Activated naive CD8-positive, alpha-beta T cell treated with anti-CD3 and anti-CD28 coated beads, Interleukin-2, amount 10 ng/mL, durations not matched to agents 7 days and 5 days (primary cell): ENCODE measurements around the gene PADI6. TPM values are rescaled to one million over a fixed set of nuclear protein-coding genes. Genes with fewer than 3 reads are reported as not detected.
A peak's percentile ranks its signal among the peaks of the same experiment; 100 is the strongest.
"Not testable (repeated sequence)": the region's sequence is repeated elsewhere in the genome, so short reads cannot be mapped to it uniquely, and the experiment has no call there.

Experiments
- ATAC-seq: fragments of 150-1000 bp; cut with Tn5 transposase; one replicate; pipeline ENCODE4 v1.10.0; 2021; ENCODE audit warnings: low read depth, moderate library complexity
- POLR2A ChIA-PET: fragments of 350-600 bp; sonication (Branson Sonifier 250); formaldehyde crosslinking; loops from one replicate; lab custom pipeline; 2021; ENCODE audit warnings: antibody characterized with exemption; lab: Charles Lee
- DNase-seq: peaks from one replicate; pipeline ENCODE4 v3.0.0; 2021
- H3K27ac Mint-ChIP-seq: one replicate; pipeline ENCODE4 v1.8.0; 2022; ENCODE audit warnings: mild to moderate bottlenecking, mixed read lengths
- H3K27me3 Mint-ChIP-seq: one replicate; pipeline ENCODE4 v1.8.0; 2022; ENCODE audit warnings: mild to moderate bottlenecking, moderate library complexity, mixed read lengths
- H3K36me3 Mint-ChIP-seq: one replicate; pipeline ENCODE4 v1.8.0; 2021; ENCODE audit warnings: mild to moderate bottlenecking, mixed read lengths
- H3K4me1 Mint-ChIP-seq: one replicate; pipeline ENCODE4 v1.8.0; 2021; ENCODE audit warnings: mixed read lengths
- H3K4me3 Mint-ChIP-seq: one replicate; pipeline ENCODE4 v1.8.0; 2022; ENCODE audit warnings: mild to moderate bottlenecking, moderate library complexity, mixed read lengths
- H3K9me3 Mint-ChIP-seq: one replicate; pipeline ENCODE4 v1.8.0; 2021; ENCODE audit warnings: mixed read lengths
- total RNA-seq, 2 experiments: library from RNA; stranded (reverse); gene quantifications; one replicate each; pipeline ENCODE4 v1.2.3, GENCODE V29; 2021

The PADI6 gene
- total RNA-seq, 2 experiments from 2014 or later, result not detected

DNA sequence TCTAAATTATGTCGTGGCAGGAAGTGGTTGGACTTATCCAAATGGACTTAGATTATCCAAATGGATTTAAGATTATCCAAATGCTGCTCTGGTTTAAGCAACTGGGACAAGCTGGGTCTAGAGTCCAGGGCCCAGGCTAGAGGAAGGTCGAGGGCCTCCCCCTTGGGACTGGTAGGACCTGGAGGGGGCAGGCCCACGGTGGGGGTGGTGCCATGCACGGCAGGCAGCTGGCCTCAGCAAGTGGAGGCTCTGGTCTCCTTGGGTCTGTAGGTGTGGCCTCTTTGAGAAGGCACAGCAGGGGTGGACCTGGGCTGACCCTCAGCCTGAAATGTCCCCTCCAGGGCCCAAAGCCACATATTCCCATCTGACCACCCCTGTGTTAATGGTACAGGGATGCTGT lies 29.8 kb downstream of the PADI6 start:
- H3K4me3 Mint-ChIP-seq, result no peak overlapping the region
- POLR2A ChIA-PET, result no interaction called here
- peaks cover 1% of the 10 kb centered on the region for H3K36me3 Mint-ChIP-seq
- no peaks in the 10 kb centered on the region for H3K4me1 Mint-ChIP-seq
- DNase-seq (no peak), ATAC-seq (no peak)
- H3K27me3 Mint-ChIP-seq, result no peaks in the 10 kb centered on the region
- H3K9me3 Mint-ChIP-seq, result no peaks in the 10 kb centered on the region
- H3K27ac Mint-ChIP-seq, result no peak overlapping the region

DNA sequence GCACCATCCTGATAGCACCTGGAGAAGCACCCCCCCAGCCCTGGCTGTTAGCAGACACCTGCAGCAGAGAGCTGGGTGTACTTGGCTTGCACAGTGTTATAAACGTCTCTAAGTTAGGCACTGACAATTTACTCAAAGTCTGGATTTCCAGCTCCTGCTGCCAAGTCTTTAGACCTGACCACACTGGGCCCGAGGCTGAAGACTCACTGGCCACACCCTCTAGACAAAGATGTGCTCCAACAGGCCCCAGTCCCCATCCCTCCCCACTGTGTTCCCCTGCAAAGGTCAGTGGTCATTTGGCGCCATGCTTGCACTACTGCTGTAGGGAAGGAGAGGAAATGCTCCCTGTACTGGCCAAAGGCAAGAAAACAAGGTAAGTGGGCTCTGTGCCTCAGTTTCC lies 31.1 kb downstream of the PADI6 start:
- no peak for ATAC-seq
- DNase-seq, result no peak
- Mint-ChIP-seq H3K4me3 (no peak overlapping the region), H3K27ac (no peak overlapping the region), H3K27me3 (no peaks in the 10 kb centered on the region), H3K9me3 (no peaks in the 10 kb centered on the region), H3K4me1 (no peaks in the 10 kb centered on the region), H3K36me3 (peaks cover 5% of the 10 kb centered on the region)
- POLR2A ChIA-PET, result no interaction called here

DNA sequence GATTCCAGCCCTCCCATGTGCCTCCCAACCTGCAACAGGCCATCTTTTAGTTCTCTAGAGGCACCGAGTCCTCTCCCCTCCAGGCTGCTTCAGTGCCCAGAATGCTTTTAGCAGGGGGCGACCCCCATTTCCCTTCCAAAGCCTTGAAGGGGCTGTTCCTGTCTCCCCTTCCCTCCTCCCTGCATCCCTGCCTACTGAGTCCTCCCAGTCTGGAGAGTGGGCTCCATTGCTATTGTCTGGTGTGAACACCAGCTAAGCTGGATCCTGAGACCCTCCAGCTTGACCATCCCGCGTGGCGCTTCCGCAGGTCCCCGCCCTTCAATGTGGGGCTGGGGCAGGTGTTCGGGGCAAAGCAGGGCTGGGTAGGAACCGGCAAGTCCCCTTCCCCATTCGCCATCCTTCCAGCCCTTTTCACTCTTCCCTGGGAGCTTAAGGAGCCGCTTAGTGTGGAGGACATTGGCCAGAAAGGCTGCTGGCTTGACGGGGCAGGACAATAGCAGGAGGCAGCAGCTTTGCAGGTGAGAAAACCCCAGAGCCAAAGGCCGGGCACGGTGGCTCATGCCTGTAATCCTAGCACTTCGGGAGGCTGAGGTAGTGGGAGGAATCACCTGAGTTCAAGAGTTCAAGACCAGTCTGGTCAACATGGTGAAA lies 32.2 kb downstream of the PADI6 start:
- POLR2A ChIA-PET, result interaction anchor here (0.6 kb wide), 1 partner anchor 139 kb away, joined by 4 read pairs; no protein-coding TSS in a partner anchor
- H3K27me3 Mint-ChIP-seq, result no peaks in the 10 kb centered on the region
- no peak overlapping the region for H3K4me3 Mint-ChIP-seq
- H3K36me3 Mint-ChIP-seq, result peaks cover 14% of the 10 kb centered on the region
- DNase-seq (no peak), ATAC-seq (no peak)
- no peak overlapping the region for H3K27ac Mint-ChIP-seq
- no peaks in the 10 kb centered on the region for H3K4me1 Mint-ChIP-seq
- H3K9me3 Mint-ChIP-seq, result no peaks in the 10 kb centered on the region

DNA sequence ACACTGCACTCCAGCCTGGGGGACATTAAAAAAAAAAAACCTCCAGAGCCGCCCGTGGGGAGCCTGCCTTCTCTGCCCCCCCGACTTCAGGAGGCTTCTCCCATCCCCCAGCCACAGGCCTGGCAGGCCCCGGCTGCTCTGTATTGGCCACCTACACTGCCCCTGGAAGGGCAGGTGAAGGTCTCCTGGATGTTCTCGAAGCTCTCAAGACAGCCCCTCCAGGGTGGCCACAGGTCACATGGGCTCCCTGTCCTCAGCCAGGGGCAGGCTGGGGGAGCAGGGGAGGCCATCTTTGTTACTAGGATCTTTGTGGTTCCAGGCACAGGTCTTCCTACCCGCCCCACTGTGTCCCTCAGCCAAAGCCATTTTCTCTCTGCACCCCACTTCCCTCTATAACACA lies 32.8 kb downstream of the PADI6 start:
- Mint-ChIP-seq H3K27me3 (no peaks in the 10 kb centered on the region), H3K27ac (no peak overlapping the region), H3K4me3 (no peak overlapping the region), H3K36me3 (peaks cover 17% of the 10 kb centered on the region), H3K4me1 (no peaks in the 10 kb centered on the region), H3K9me3 (no peaks in the 10 kb centered on the region)
- DNase-seq, result no peak
- ATAC-seq, result no peak
- POLR2A ChIA-PET, result interaction anchor here (0.6 kb wide), 1 partner anchor 45 kb away, joined by 3 read pairs; no protein-coding TSS in a partner anchor

DNA sequence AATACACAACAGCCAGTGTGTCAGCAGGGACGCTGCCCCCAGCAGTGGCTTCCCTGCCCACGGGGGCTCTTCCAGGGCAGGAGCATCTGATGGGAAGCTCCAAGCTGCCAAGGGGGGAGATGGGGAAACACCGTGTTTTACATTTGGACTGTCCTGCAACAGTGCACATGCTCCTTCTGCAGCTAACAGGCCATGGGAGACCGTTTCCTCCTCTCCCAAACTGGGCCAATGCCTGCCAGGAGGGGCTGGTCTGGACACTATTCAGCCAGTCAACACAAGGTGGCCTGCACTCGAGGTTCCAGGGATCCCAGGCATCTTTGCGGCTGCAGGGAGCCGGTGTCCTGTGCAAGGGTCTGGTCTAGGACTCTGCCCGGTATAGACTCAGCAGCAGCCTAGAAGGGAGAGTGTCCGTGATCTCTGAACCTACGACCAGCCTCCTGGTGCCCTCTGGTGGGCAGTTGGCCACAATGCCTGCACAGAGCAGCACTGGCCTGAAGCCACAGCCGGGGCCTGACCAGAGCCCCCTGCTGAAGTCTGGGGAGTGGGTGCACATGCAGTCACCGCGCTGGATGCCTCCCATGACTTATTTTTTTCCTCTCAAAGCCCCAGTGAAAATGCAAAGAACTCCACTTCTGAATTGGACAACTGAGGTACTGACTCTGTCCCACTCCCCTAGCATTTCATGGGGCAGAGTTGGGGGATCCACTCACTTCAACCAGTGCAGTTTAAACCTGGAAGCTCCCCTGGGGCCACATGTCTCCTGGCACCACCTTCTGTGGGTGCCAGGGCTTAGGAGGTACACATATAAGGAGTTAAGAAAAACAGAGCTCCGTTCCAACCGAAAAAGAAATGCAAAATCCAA lies 34.1 kb downstream of the PADI6 start:
- Mint-ChIP-seq H3K4me1 (no peaks in the 10 kb centered on the region), H3K27ac (no peak overlapping the region), H3K9me3 (no peaks in the 10 kb centered on the region), H3K27me3 (no peaks in the 10 kb centered on the region), H3K4me3 (no peak overlapping the region), H3K36me3 (peaks cover 20% of the 10 kb centered on the region)
- POLR2A ChIA-PET, result no interaction called here
- peak; percentile 61 for DNase-seq
- peak; percentile 72 for ATAC-seq

DNA sequence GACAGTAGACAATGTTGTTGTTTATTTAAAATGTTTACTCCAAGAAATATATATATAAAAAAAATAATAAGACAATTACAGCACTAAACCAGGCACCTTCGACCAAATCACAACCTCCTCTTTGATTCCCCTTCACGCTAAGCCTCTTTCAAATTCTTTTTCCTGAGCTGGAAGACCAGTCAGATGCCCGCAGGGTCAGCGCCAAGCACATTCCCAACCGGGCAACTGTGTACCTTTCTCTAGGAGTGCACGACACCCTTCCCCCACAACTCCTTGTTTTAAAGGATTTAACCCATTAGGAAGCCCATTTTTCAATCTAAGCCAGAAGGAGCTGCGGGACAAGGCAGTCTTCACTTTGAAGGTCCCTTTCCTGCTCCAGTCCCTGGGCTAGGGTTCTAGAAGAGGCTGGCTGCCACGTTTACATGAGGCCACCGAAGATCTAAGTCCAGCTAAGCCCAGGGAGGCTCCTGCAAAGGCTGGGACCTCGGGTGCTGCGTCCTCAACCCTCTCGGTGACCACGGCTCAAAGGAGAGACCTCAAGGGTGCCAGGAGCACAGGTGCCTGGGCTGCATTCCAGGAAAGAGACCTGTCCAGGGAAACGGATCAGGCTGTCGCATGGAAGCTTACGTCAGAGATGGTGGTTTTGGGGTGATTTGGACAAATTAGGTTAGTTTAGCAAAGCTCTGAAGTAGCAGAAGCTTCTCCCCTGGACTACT lies 34.9 kb downstream of the PADI6 start:
- H3K4me1 Mint-ChIP-seq, POLR2A ChIA-PET, H3K27ac Mint-ChIP-seq, H3K4me3 Mint-ChIP-seq, H3K9me3 Mint-ChIP-seq, DNase-seq, ATAC-seq, H3K27me3 Mint-ChIP-seq: not testable (repeated sequence)
- peaks cover 23% of the 10 kb centered on the region for H3K36me3 Mint-ChIP-seq

DNA sequence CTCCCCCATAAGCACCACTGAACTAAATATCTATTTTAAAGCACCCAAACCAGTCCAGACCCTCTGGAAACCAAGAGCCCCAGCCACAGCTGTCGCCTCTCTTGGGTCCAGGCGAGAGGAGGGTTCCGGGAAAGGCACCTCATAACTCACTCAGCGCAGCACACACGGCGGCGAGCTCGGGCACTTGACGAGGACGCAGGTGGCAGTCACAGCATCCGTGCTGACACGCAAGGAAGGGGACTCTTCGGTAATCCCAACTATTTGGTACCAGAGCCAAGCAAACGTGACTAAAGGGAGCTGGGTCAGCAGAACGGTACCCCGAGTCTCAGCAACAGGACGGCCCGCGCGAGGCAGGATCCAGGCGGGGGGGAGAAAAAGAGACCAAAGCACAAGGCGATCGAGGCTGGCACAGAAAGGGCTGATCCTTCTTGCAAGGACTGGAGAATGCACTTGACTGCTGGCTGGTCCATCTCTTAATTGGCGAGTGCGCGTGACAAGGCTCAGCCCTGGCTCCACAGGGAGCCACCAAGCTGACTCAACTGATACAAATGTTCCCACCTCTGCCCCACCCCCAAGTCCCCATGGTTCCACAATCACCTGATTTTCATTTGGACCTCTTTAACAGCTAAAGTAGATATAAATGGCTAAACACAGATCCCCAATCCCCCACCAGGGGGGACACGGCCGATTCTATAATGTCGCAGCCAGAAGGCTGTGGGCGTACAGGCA lies 36.0 kb downstream of the PADI6 start:
- ATAC-seq, H3K4me1 Mint-ChIP-seq, H3K27me3 Mint-ChIP-seq, H3K4me3 Mint-ChIP-seq, H3K27ac Mint-ChIP-seq, H3K9me3 Mint-ChIP-seq, DNase-seq, POLR2A ChIA-PET: not testable (repeated sequence)
- H3K36me3 Mint-ChIP-seq, result peaks cover 26% of the 10 kb centered on the region

DNA sequence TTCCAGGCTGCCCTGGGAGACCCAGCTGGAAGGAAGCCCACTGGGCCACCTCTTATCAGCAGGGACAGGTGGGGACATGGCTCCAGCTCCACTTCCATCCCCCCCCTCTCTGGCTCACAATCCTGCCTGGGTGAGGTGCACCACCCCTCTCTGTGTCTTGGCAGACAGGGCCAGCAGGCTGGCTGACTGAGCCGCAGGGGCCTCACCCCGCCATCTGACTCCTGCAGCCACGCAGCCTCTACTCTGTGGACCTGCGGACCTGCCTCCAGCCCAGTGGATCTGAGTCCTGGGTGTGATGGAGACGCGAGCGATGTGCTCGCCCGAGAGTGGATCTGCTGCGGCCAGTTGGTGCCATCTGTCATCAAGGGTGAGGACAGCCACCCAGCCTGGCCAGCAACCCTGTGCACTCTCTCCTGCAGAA lies 37.4 kb downstream of the PADI6 start:
- Mint-ChIP-seq H3K27me3 (no peaks in the 10 kb centered on the region), H3K36me3 (peaks cover 32% of the 10 kb centered on the region), H3K27ac (no peak overlapping the region), H3K9me3 (no peaks in the 10 kb centered on the region), H3K4me1 (no peaks in the 10 kb centered on the region), H3K4me3 (no peak overlapping the region)
- no peak for ATAC-seq
- POLR2A ChIA-PET, result no interaction called here
- DNase-seq, result no peak

DNA sequence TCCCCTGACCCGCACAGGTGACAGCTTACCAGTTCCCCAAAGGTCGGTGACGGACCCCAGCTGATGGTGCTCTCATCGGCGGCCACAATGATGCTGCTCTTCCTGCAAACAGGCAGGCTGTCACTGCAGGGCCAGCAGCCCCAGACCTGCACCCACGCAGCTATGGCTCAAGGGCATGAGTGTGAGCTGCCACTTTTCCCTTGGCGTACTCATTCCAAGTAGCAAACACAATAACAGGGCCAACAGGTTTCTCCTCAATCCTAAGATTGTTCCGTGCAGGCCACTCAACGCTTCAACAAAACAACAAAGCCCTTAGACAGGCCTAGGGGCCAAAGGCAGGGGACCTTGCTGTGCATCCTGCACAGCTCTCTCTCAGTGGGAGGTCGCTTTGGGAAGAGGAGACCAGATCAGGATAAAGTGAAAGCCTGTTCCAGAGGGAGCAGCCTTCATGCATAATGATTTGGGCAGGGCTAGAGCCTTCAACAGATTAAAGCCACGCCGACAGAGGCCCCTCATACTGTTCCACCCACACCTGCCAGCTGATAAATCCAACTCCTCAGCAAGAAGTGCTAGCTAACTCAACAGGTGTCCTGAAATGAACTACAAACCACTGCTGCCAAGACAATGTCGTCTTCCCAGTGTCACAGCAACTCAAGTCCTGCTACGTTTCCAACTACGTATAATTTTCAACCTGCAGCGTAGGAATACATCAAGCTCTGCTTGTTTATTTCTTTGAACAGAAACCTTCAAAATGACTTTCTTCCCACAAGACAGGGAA lies 40.3 kb downstream of the PADI6 start:
- POLR2A ChIA-PET, result no interaction called here
- ATAC-seq, result no peak

DNA sequence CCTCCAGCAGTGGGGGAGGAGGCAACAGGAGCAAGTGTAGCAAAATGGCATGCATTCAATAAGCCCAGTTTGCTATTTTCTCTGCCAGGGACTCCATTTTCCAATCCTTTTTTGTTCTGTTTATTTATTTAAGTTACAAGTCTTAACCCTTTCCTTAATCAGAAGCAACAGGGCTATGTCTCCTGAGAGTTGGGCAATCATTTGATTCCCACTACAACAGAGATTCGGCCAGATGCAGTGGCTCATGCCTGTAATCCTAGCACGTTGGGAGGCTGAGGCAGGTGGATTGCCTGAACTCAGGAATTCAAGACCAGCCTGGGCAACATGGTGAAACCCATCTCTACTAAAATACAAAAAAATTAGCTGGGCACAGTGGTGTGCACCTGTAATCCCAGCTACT lies 42.0 kb downstream of the PADI6 start:
- ATAC-seq (no peak), DNase-seq (no peak)
- Mint-ChIP-seq H3K4me3 (no peak overlapping the region), H3K27me3 (no peaks in the 10 kb centered on the region), H3K36me3 (peaks cover 37% of the 10 kb centered on the region), H3K27ac (no peak overlapping the region), H3K4me1 (peaks cover 7% of the 10 kb centered on the region), H3K9me3 (no peaks in the 10 kb centered on the region)
- POLR2A ChIA-PET, result no interaction called here

More for the DNA sequence above, 40.3 kb downstream of the PADI6 start:
- H3K27me3 Mint-ChIP-seq, result no peaks in the 10 kb centered on the region
- H3K36me3 Mint-ChIP-seq, result peaks cover 46% of the 10 kb centered on the region
- no peak for DNase-seq
- no peaks in the 10 kb centered on the region for H3K9me3 Mint-ChIP-seq
- no peak overlapping the region for H3K4me3 Mint-ChIP-seq
- peaks cover 7% of the 10 kb centered on the region for H3K4me1 Mint-ChIP-seq
- H3K27ac Mint-ChIP-seq, result no peak overlapping the region

DNA sequence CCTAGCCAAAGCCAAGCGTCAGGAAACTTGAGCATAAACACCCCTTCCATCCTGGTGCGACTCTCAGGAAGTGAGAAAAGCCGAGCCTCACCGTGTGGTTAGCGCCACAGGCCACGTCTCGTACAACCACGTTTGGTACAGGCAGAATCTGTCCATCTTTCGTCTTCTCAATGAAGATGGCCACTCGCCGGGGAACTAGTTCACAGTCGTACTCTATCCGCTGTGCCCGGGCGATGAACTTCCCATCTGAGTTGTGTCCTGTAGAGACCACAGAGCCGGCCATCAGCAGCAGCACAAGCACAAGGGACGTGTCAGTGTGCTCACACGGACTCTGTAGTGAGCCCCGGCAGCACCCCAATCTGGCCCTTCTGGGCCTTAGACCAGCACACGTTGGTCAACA lies 44.4 kb downstream of the PADI6 start:
- H3K27me3 Mint-ChIP-seq, result no peaks in the 10 kb centered on the region
- no peak overlapping the region for H3K27ac Mint-ChIP-seq
- peaks cover 36% of the 10 kb centered on the region for H3K36me3 Mint-ChIP-seq
- no peaks in the 10 kb centered on the region for H3K9me3 Mint-ChIP-seq
- H3K4me1 Mint-ChIP-seq, result peaks cover 12% of the 10 kb centered on the region
- DNase-seq (no peak), ATAC-seq (no peak)
- POLR2A ChIA-PET, result no interaction called here
- H3K4me3 Mint-ChIP-seq, result no peak overlapping the region

DNA sequence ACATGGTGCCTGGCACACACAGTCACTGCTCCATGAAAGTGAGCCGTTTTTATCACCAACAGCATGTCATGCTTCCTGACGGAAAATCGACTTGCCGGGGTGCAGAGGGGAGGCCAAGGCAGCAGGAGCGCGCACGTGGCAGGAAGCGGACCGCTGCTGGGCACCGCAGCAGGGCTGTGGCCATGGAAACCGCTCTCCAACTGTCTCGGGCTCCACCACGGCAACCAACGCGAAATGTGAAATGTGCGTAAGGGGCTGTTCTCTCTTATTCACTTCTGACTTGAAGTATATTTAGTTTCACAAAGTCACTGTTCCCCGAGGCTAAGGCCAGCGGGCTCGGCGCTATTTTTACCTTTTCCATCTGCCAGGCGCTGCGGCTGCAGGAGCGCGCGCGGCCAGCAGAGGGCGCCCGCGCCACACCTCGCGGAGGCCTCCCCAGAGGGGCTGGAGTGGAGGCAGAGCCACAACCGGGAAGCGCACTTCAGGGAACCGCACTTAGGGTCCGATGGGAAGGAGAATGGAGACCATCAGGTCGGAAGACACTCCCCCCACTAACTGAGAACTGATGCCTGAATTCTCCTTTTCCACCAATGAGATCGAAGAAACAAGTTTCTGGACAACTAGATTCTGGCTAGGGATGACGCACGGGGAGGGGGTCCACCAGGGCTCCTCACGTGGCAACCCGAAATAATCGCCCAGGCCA lies 47.8 kb downstream of the PADI6 start:
- POLR2A ChIA-PET, result no interaction called here
- peaks cover 29% of the 10 kb centered on the region for H3K36me3 Mint-ChIP-seq
- H3K4me1 Mint-ChIP-seq, result peaks cover 12% of the 10 kb centered on the region
- H3K9me3 Mint-ChIP-seq, result no peaks in the 10 kb centered on the region
- H3K27me3 Mint-ChIP-seq, result no peaks in the 10 kb centered on the region
- H3K27ac Mint-ChIP-seq, result no peak overlapping the region
- DNase-seq, result peak; percentile 84
- peak; percentile 70 for ATAC-seq
- H3K4me3 Mint-ChIP-seq, result no peak overlapping the region
